OCI-LY7 (cell line): Measurements from ENCODE around the gene SNTB2. TPM values are rescaled to one million over a fixed set of nuclear protein-coding genes. Genes with fewer than 3 reads are reported as not detected.

Experiments
- BruUV-seq: library from RNA; stranded (reverse); fragments of 400-500 nt; replicated peaks from 2 replicates; lab custom pipeline; 2021; lab: Mats Ljungman, UMichigan
- CTCF ChIA-PET: fragments of 300-600 bp; sonication (Branson Sonifier 250); formaldehyde crosslinking; loops from one replicate; lab custom pipeline; 2022; ENCODE audit warnings: antibody characterized with exemption; ENCODE audit not compliant: unreplicated experiment; lab: Charles Lee
- POLR2A ChIA-PET: fragments of 300-600 bp; sonication (Branson Sonifier 250); formaldehyde crosslinking; loops from one replicate; lab custom pipeline; 2022; ENCODE audit warnings: antibody characterized with exemption; lab: Charles Lee
- DNase-seq: peaks from one replicate; pipeline ENCODE4 v3.0.0-alpha.2; 2015; ENCODE audit warnings: low spot score
- H2AFZ ChIP-seq: fragments of 200-600 bp; sonication (generic), shearing (Covaris generic); 2 replicates; pipeline ENCODE4 v1.6.1; 2014; ENCODE audit warnings: mild to moderate bottlenecking, antibody characterized with exemption, low read length, moderate library complexity
- H3K27ac ChIP-seq: fragments of 200-600 bp; sonication (generic); 2 replicates; pipeline ENCODE4 v1.5.1; 2014; ENCODE audit warnings: mixed run types, low read depth, mild to moderate bottlenecking, moderate library complexity, low read length, inconsistent platforms; ENCODE audit not compliant: poor library complexity, severe bottlenecking
- H3K36me3 ChIP-seq: fragments of 200-600 bp; sonication (generic); 2 replicates; pipeline ENCODE4 v1.6.1; 2014; ENCODE audit warnings: mild to moderate bottlenecking, antibody characterized with exemption, low read length, moderate library complexity, mixed read lengths; ENCODE audit not compliant: insufficient read depth
- H3K4me1 ChIP-seq: fragments of 200-600 bp; sonication (generic); 2 replicates; pipeline ENCODE4 v1.5.1; 2014; ENCODE audit warnings: mild to moderate bottlenecking, low read length; ENCODE audit not compliant: insufficient read depth, poor library complexity, severe bottlenecking
- H3K4me2 ChIP-seq: fragments of 200-600 bp; sonication (generic); 2 replicates; pipeline ENCODE4 v1.6.1; 2014; ENCODE audit warnings: mild to moderate bottlenecking, low read length
- H3K4me3 ChIP-seq: fragments of 200-600 bp; sonication (generic); 2 replicates; pipeline ENCODE4 v1.5.1; 2014; ENCODE audit warnings: mild to moderate bottlenecking, low read depth, low read length; ENCODE audit not compliant: poor library complexity, severe bottlenecking
- H3K79me2 ChIP-seq: fragments of 200-600 bp; sonication (generic); 2 replicates; pipeline ENCODE4 v1.6.1; 2016; ENCODE audit warnings: low read depth, mild to moderate bottlenecking, low read length, moderate library complexity, mixed read lengths; ENCODE audit not compliant: insufficient read depth
- H3K9me2 ChIP-seq: fragments of 200-600 bp; sonication (generic); 2 replicates; pipeline ENCODE4 v1.6.1; 2016; ENCODE audit warnings: mild to moderate bottlenecking, low read length, mixed read lengths; ENCODE audit not compliant: insufficient read depth
- H3K9me3 ChIP-seq: fragments of 200-600 bp; sonication (generic); 2 replicates; pipeline ENCODE4 v1.6.1; 2014; ENCODE audit warnings: mild to moderate bottlenecking, mixed run types, low read length, mixed read lengths
- H4K20me1 ChIP-seq: fragments of 200-600 bp; sonication (generic); 2 replicates; pipeline ENCODE4 v1.6.1; 2014; ENCODE audit warnings: mild to moderate bottlenecking, antibody characterized with exemption, low read length, moderate library complexity, mixed read lengths; ENCODE audit not compliant: insufficient read depth
- EZH2phosphoT487 ChIP-seq: fragments of 200-600 bp; sonication (generic); IDR thresholded peaks from 2 replicates; pipeline ENCODE4 v1.6.1; 2018; ENCODE audit warnings: low read depth, borderline replicate concordance, mild to moderate bottlenecking, mixed run types, antibody characterized with exemption, low read length, moderate library complexity, mixed read lengths
- intact Hi-C: fragments of 100-400 bp; cut with micrococcal nuclease; formaldehyde crosslinking; loops from one replicate; pipeline ENCODE4 v1.10.0; 2022; ENCODE audit not compliant: unreplicated experiment
- total RNA-seq, 2 experiments: library from RNA; depleted of rRNA in 1 of 2; stranded (reverse); fragments of >200 nt in 1 of 2; shearing (Covaris generic) in 1 of 2; gene quantifications; 2 replicates each; pipeline ENCODE4 v1.2.3, GENCODE V29; 2014 to 2022
- TF ChIP-seq, protein P1 (sequence below): fragments of 200-600 bp; sonication (generic); conservative IDR thresholded peaks from 2 replicates; pipeline ENCODE4 v1.5.1; 2014; ENCODE audit warnings: mild to moderate bottlenecking, antibody characterized with exemption, low read length, moderate library complexity, mixed read lengths

SNTB2 gene
- total RNA-seq, 2 experiments from 2014 or later, result 21.2 to 34.1 TPM

DNA sequence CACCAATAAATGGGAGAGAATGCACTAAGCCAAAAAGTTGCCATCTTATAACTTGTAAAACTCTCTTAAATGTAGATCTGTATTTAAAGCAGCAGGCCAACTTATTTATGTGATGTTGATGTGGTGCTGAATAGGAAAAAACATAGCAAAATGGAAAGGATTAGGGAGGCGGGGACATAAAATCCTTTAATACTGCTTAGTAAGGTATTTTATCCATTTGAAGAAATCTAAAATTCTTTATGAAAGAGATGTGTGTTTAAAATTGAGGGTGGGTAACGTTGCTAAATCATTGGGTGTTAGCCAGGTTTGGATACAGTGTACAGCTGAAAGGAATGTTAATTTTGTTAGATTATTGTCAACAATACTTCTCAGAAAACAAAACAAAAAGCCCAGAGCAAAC is 14.3 kb downstream of the SNTB2 start:
- no peak overlapping the region for H3K27ac ChIP-seq
- POLR2A ChIA-PET, result no interaction called here
- H3K4me1 ChIP-seq, result no peaks in the 10 kb centered on the region
- TF ChIP-seq, protein P1, sequence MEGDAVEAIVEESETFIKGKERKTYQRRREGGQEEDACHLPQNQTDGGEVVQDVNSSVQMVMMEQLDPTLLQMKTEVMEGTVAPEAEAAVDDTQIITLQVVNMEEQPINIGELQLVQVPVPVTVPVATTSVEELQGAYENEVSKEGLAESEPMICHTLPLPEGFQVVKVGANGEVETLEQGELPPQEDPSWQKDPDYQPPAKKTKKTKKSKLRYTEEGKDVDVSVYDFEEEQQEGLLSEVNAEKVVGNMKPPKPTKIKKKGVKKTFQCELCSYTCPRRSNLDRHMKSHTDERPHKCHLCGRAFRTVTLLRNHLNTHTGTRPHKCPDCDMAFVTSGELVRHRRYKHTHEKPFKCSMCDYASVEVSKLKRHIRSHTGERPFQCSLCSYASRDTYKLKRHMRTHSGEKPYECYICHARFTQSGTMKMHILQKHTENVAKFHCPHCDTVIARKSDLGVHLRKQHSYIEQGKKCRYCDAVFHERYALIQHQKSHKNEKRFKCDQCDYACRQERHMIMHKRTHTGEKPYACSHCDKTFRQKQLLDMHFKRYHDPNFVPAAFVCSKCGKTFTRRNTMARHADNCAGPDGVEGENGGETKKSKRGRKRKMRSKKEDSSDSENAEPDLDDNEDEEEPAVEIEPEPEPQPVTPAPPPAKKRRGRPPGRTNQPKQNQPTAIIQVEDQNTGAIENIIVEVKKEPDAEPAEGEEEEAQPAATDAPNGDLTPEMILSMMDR, result no peak
- TF ChIP-seq EZH2phosphoT487, result no peak
- intact Hi-C loops, result no loop called here
- H3K9me2 ChIP-seq, result no peaks in the 10 kb centered on the region
- CTCF ChIA-PET, result no interaction called here
- no peak overlapping the region for H3K4me3 ChIP-seq
- no peak for DNase-seq
- H3K9me3 ChIP-seq, result no peaks in the 10 kb centered on the region
- no peak overlapping the region for H3K4me2 ChIP-seq
- 0 out of 2 replicates have a peak, but pooled peaks cover 3% of the 10 kb centered on the region for H4K20me1 ChIP-seq
- H2AFZ ChIP-seq, result no peak overlapping the region
- peaks cover 17% of the 10 kb centered on the region for H3K79me2 ChIP-seq
- BruUV-seq, result no TSS peak
- peaks cover 2% of the 10 kb centered on the region; the same call in 1 of the 2 replicates for H3K36me3 ChIP-seq

GRCh38 chr16:69201787-69202186 is 14.8 kb downstream of the SNTB2 start:
- CTCF ChIA-PET, result no interaction called here
- H4K20me1 ChIP-seq, result 0 out of 2 replicates have a peak, but pooled peaks cover 1% of the 10 kb centered on the region

DNA sequence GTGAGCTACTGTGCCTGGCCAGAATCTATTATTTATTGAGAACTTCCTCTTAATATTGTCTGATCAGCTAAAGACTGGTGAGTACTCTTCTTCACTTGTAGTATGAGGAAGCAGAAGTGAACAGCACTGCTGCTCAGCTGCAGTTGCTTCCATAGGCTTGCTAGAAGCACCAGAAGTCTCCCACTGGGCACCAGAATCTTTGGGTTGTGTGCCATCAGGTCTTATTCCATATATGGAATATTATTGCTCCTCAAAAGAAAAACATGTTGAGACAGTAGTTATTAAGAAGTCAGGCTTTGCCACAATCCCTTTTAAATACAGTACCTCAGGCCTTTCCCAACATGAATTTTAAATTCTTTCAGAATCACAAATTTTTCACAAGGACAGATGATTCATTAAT is 17.2 kb downstream of the SNTB2 start:
- ChIA-PET POLR2A (no interaction called here), CTCF (no interaction called here)
- Histone ChIP-seq H2AFZ (no peak overlapping the region), H3K79me2 (peaks cover 12% of the 10 kb centered on the region), H3K4me3 (no peak overlapping the region), H3K4me2 (no peak overlapping the region), H3K9me3 (no peaks in the 10 kb centered on the region), H4K20me1 (no peaks in the 10 kb centered on the region), H3K4me1 (no peaks in the 10 kb centered on the region), H3K36me3 (peaks cover 2% of the 10 kb centered on the region; the same call in 1 of the 2 replicates), H3K27ac (no peak overlapping the region), H3K9me2 (no peaks in the 10 kb centered on the region)
- intact Hi-C loops, result no loop called here
- no TSS peak for BruUV-seq
- no peak for DNase-seq
- TF ChIP-seq, protein P1, result no peak

More at GRCh38 chr16:69201787-69202186, 14.8 kb downstream of the SNTB2 start:
- intact Hi-C loops, result no loop called here
- Histone ChIP-seq H3K4me1 (no peaks in the 10 kb centered on the region), H3K4me3 (no peak overlapping the region), H2AFZ (no peak overlapping the region), H3K27ac (no peak overlapping the region), H3K4me2 (no peak overlapping the region), H3K79me2 (peaks cover 15% of the 10 kb centered on the region), H3K9me3 (no peaks in the 10 kb centered on the region), H3K9me2 (no peaks in the 10 kb centered on the region), H3K36me3 (peaks cover 2% of the 10 kb centered on the region; the same call in 1 of the 2 replicates)
- DNase-seq, result no peak
- no peak for TF ChIP-seq EZH2phosphoT487
- TF ChIP-seq, protein P1, result no peak
- POLR2A ChIA-PET, result no interaction called here
- no TSS peak for BruUV-seq
